MCF 10A (cell line): ENCODE measurements around the gene SHLD2. TPM values are rescaled to one million over a fixed set of nuclear protein-coding genes. Genes with fewer than 3 reads are reported as not detected.

Experiments used
- BruUV-seq: library from RNA; stranded (reverse); fragments of 400-500 nt; replicated peaks from 2 replicates; lab custom pipeline; 2021; lab: Mats Ljungman, UMichigan
- CTCF ChIA-PET: fragments of 300-600 bp; sonication (Branson Sonifier 250); formaldehyde crosslinking; extraction: SDS; loops from one replicate; lab custom pipeline; 2021; ENCODE audit warnings: antibody characterized with exemption, inconsistent platforms; lab: Yijun Ruan, JAX
- POLR2A ChIA-PET: fragments of 300-600, 350-650 bp; sonication (Branson Sonifier 250); formaldehyde crosslinking; extraction: SDS; loops from one replicate; lab custom pipeline; 2020; ENCODE audit warnings: antibody characterized with exemption, inconsistent platforms; lab: Yijun Ruan, JAX
- DNase-seq: peaks from one replicate; pipeline ENCODE4 v3.0.0-alpha.2; 2018; ENCODE audit not compliant: unreplicated experiment
- H3K27ac Mint-ChIP-seq: one replicate; pipeline ENCODE4 v1.8.0; 2022; ENCODE audit warnings: mild to moderate bottlenecking, low read depth, mixed read lengths; ENCODE audit not compliant: unreplicated experiment
- H3K27me3 Mint-ChIP-seq: one replicate; pipeline ENCODE4 v1.8.0; 2022; ENCODE audit warnings: mixed read lengths; ENCODE audit not compliant: insufficient read depth, unreplicated experiment
- H3K36me3 Mint-ChIP-seq: one replicate; pipeline ENCODE4 v1.8.0; 2022; ENCODE audit warnings: mild to moderate bottlenecking, moderate library complexity, mixed read lengths; ENCODE audit not compliant: insufficient read depth, unreplicated experiment
- H3K4me1 Mint-ChIP-seq: one replicate; pipeline ENCODE4 v1.8.0; 2022; ENCODE audit warnings: mixed read lengths; ENCODE audit not compliant: insufficient read depth, unreplicated experiment
- H3K4me3 Mint-ChIP-seq: one replicate; pipeline ENCODE4 v1.8.0; 2022; ENCODE audit warnings: mild to moderate bottlenecking, moderate library complexity, mixed read lengths; ENCODE audit not compliant: unreplicated experiment
- H3K9me3 Mint-ChIP-seq: one replicate; pipeline ENCODE4 v1.8.0; 2022; ENCODE audit warnings: mixed read lengths; ENCODE audit not compliant: unreplicated experiment
- intact Hi-C: fragments of 100-400 bp; cut with micrococcal nuclease; formaldehyde crosslinking; loops from 2 replicates; pipeline ENCODE4 v1.14.1; 2022
- total RNA-seq: library from RNA; stranded (reverse); gene quantifications from 2 replicates; pipeline ENCODE4 v1.2.3, GENCODE V29; 2022
- TF ChIP-seq, protein P1 (sequence below): fragments of 200-600 bp; IDR thresholded peaks from one replicate; pipeline ENCODE4 v1.8.0; 2022; ENCODE audit warnings: antibody characterized with exemption, mild to moderate bottlenecking; ENCODE audit not compliant: unreplicated experiment

SHLD2 gene
- total RNA-seq, 1 experiment from 2014 or later = 31.8 TPM

DNA sequence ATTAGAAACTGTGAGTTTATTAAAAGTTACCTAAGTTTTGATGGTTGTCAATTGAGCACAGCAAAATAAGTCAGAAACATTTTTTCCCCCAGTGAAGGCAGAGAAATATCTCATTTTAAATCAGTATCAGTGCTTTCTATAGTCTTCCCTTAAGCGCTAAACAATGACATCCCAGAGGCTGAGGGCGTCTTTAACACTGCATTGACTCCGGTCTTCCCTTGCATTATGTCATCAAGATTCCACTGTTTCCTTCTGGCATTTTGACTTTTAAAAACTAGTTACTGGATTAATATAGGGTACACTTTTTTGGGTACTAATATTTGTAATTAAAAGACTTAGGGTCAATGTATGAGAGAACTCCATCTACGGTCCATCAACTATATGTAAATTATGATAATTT, 4.2 kb upstream of the SHLD2 start:
- intact Hi-C loops = no loop called here
- TF ChIP-seq, protein P1, sequence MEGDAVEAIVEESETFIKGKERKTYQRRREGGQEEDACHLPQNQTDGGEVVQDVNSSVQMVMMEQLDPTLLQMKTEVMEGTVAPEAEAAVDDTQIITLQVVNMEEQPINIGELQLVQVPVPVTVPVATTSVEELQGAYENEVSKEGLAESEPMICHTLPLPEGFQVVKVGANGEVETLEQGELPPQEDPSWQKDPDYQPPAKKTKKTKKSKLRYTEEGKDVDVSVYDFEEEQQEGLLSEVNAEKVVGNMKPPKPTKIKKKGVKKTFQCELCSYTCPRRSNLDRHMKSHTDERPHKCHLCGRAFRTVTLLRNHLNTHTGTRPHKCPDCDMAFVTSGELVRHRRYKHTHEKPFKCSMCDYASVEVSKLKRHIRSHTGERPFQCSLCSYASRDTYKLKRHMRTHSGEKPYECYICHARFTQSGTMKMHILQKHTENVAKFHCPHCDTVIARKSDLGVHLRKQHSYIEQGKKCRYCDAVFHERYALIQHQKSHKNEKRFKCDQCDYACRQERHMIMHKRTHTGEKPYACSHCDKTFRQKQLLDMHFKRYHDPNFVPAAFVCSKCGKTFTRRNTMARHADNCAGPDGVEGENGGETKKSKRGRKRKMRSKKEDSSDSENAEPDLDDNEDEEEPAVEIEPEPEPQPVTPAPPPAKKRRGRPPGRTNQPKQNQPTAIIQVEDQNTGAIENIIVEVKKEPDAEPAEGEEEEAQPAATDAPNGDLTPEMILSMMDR = no peak
- H3K27ac Mint-ChIP-seq = peak overlapping the region; percentile 61
- H3K27me3 Mint-ChIP-seq = no peaks in the 10 kb centered on the region
- peaks cover 39% of the 10 kb centered on the region for H3K4me1 Mint-ChIP-seq
- POLR2A ChIA-PET = interaction anchor here (1.3 to 7.1 kb wide), 3 partner anchors 7 to 122 kb away, joined by 5 to 202 read pairs (median 98); partner anchors contain the start of gene ADIRF
- DNase-seq = no peak
- CTCF ChIA-PET = no interaction called here
- H3K9me3 Mint-ChIP-seq = no peaks in the 10 kb centered on the region
- peak overlapping the region; percentile 74 for H3K4me3 Mint-ChIP-seq
- BruUV-seq = no TSS peak
- H3K36me3 Mint-ChIP-seq = peaks cover 57% of the 10 kb centered on the region

DNA sequence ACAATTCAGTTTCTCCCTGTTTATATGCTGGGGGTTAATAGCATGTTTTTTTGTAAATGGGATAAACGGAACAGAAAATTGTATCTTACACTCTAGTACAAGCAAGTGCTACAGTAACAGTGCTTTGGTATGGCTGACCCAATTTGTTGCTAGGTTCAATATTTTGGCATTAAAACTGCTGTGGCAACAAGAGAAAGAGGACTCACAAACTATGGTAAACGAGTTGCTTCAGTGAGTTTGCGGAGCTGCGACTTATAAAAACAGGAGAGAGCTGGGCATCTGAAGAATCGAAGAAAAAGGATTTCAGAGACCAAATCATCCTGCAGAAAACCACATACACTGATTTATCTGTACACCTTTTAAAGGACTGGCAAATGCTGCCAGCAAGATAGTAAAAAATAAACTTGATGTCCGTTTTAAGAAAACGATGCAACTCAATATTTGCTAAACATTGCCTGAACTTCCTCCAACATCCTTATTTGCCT, 2.6 kb upstream of the SHLD2 start:
- Mint-ChIP-seq H3K27me3 (no peaks in the 10 kb centered on the region), H3K4me1 (peaks cover 31% of the 10 kb centered on the region), H3K36me3 (peaks cover 48% of the 10 kb centered on the region), H3K4me3 (peak overlapping the region; percentile 74), H3K27ac (peak overlapping the region; percentile 61), H3K9me3 (no peaks in the 10 kb centered on the region)
- no TSS peak for BruUV-seq
- ChIA-PET POLR2A (interaction anchor here (0.6 to 7.1 kb wide), 15 partner anchors 9 to 571 kb away, joined by 3 to 202 read pairs (median 5); partner anchors contain the start of genes ADIRF, BMPR1A and WAPL), CTCF (interaction anchor here (1.0 to 3.1 kb wide), 2 partner anchors 9 to 23 kb away, joined by 4 to 21 read pairs; no protein-coding TSS in a partner anchor)
- TF ChIP-seq, protein P1 = no peak
- intact Hi-C loops = loop anchor here (2.0 kb wide), 1 partner anchor 122 kb away; no protein-coding TSS in a partner anchor
- DNase-seq = peak; percentile 28

DNA sequence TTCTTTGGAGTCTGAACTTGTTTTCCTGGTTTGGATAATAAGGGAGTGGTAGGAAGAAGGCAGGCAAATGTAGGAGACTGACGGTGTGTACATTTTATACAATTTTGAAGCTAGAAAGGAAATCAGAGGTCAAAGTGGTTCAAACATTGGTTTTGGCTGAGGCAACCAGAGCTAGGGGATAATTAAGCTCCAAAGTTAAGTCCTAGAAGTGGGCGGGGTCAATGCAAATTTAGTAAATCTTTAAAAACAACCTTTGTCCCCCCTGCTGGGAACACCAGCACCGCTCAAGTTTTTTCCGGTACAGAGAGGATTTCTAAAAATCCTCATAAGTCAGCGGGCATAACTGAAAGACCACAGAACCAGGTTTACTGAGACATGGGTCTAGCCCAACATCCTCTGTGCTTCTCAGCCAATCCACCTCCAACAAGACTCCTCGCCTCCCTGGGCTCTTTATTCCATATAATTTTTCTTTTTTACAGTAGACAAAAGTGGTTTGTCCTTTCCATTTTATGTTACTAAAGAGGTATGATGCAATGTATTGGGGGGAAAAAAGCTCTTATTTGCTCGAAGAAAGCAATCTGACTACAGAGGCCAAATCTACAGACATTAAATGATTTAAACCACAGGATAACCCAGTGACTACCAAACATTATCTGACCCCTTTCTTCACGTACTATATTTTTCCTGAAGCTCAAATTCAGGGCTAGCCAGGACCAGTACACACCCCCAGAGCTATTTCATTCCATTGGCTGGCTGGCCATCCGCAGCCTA, 2.0 kb upstream of the SHLD2 start:
- peak; percentile 69 for DNase-seq
- TF ChIP-seq, protein P1 = no peak
- Mint-ChIP-seq H3K27me3 (no peaks in the 10 kb centered on the region), H3K4me3 (peak overlapping the region; percentile 74), H3K36me3 (peaks cover 48% of the 10 kb centered on the region), H3K27ac (peak overlapping the region; percentile 61), H3K4me1 (peaks cover 27% of the 10 kb centered on the region), H3K9me3 (no peaks in the 10 kb centered on the region)
- POLR2A ChIA-PET = interaction anchor here (0.5 to 7.1 kb wide), 27 partner anchors 9 to 572 kb away, joined by 3 to 202 read pairs (median 3); partner anchors contain the start of genes ADIRF, BMPR1A and WAPL
- BruUV-seq = no TSS peak
- CTCF ChIA-PET = interaction anchor here (0.6 to 3.1 kb wide), 4 partner anchors 10 to 153 kb away, joined by 3 to 21 read pairs (median 4); no protein-coding TSS in a partner anchor
- intact Hi-C loops = loop anchor here (1.0 to 2.0 kb wide), 2 partner anchors 9 to 122 kb away; no protein-coding TSS in a partner anchor
